ENCODE measurements around the gene BMP7.

The BMP7 gene

GRCh38 chr20:57266291-57267157, at the start of gene BMP7:
TSS of gene BMP7 (minus strand) at chr20:57266641. CDS start at chr20:57266122, 519 bp downstream.
- DNase-seq: peak; percentile 18

GRCh38 chr20:57315976-57316480, 49.6 kb upstream of the BMP7 start:
- DNase-seq: no peak

GRCh38 chr20:57315083-57315975, 48.9 kb upstream of the BMP7 start:
- no peak for DNase-seq

GRCh38 chr20:57313951-57314350, 47.5 kb upstream of the BMP7 start:
- no peak for DNase-seq

- DNase-seq: no peak
Measured at GRCh38 chr20:57313230-57313629, 46.8 kb upstream of the BMP7 start.

- no peak for DNase-seq
Measured at GRCh38 chr20:57312138-57312537, 45.7 kb upstream of the BMP7 start.

GRCh38 chr20:57310821-57311514, 44.5 kb upstream of the BMP7 start:
- DNase-seq: no peak

GRCh38 chr20:57309544-57310115, 43.2 kb upstream of the BMP7 start:
- DNase-seq: no peak

GRCh38 chr20:57308451-57309271, 42.2 kb upstream of the BMP7 start:
- DNase-seq: peak; percentile 3

GRCh38 chr20:57306747-57307146, 40.3 kb upstream of the BMP7 start:
- DNase-seq: no peak

- DNase-seq: no peak
Measured at GRCh38 chr20:57301026-57301425, 34.6 kb upstream of the BMP7 start.

GRCh38 chr20:57298457-57298856, 32.0 kb upstream of the BMP7 start:
- no peak for DNase-seq

- no peak for DNase-seq
Measured at GRCh38 chr20:57294550-57294949, 28.1 kb upstream of the BMP7 start.

GRCh38 chr20:57293995-57294394, 27.6 kb upstream of the BMP7 start:
- no peak for DNase-seq

GRCh38 chr20:57292611-57293010, 26.2 kb upstream of the BMP7 start:
- DNase-seq: no peak

GRCh38 chr20:57291694-57292093, 25.3 kb upstream of the BMP7 start:
- no peak for DNase-seq

- DNase-seq: no peak
Measured at GRCh38 chr20:57291003-57291402, 24.6 kb upstream of the BMP7 start.

- no peak for DNase-seq
Measured at GRCh38 chr20:57290178-57290484, 23.7 kb upstream of the BMP7 start.

GRCh38 chr20:57289391-57290177, 23.1 kb upstream of the BMP7 start:
- DNase-seq: no peak

GRCh38 chr20:57288651-57289277, 22.3 kb upstream of the BMP7 start:
- DNase-seq: no peak

- DNase-seq: no peak
Measured at GRCh38 chr20:57287901-57288300, 21.5 kb upstream of the BMP7 start.
